ENCODE data around the gene ITGA7. TPM values are rescaled to one million over a fixed set of nuclear protein-coding genes. Genes with fewer than 3 reads are reported as not detected.

Gene ITGA7
- total and polyA plus RNA-seq, 2 of the 4 experiments (the other 2 are of a cell fraction), result 3.9 to 15.7 TPM

DNA sequence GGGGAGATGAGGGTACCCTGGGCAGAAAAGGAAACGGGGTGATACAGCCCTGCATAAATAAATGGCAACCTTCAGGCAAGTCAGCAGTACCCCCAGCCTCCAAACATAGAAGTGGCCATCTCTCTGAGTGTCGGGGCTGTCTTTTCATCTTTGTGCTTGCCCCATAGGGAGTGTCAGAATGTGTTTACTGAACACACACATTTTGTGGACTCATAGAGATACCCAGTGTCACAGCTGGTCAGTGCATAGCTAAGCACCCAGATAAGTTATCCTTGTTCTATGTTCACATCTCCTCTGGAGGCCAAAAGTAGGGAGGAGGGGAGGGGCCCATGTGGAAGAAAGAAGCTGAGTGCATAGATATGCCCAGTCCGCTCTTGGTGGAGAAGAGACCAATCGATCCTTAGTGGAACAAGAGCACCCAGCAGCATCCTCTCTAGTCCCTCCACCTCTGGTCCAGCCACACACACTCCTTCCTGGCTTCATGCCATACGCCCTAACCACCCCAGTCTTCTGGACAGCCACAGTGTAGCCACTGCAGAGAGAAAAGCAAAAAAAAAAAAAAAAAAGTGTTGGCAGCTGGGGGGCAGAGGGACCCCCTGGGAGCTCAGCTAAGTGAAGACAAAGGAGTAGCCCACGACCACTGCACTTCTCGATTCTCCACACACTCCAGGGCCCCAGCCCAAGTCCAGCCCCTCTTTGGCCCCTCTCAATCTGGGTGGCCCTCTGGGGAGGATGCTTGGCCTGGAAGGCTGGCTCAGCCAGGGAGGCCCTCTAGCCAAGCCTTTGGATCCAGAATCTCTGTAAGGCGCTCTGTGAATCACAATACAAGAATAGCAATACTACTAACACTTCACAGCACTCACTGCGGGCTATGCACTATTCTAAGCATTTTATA lies 2.6 kb downstream of the ITGA7 start:
- Histone ChIP-seq H3K9me1 (ENCODE audit: insufficient read depth, low read length) (no peaks in the 10 kb centered on the region; the same call in 1 of the 2 replicates), H2AK9ac (replicated peaks; ENCODE audit: low read depth, low read length, poor library complexity) (no peak overlapping the region), H3K9ac (ENCODE audit: low read depth, low read length) (no peak overlapping the region), H2BK15ac (ENCODE audit: low read depth, low read length) (no peak overlapping the region), H3K4me2 (ENCODE audit: low read depth, low read length) (no peak overlapping the region), H3K27ac (ENCODE audit: insufficient read depth, low read length) (no peak overlapping the region), H3K36me3 (ENCODE audit: control insufficient read depth, insufficient read depth, low read length) (no peaks in the 10 kb centered on the region), H2AK5ac (ENCODE audit: low read depth, low read length) (no peak overlapping the region), H3K56ac (ENCODE audit: extremely low read depth, insufficient read depth, low read length) (no peak overlapping the region), H3K27me3 (ENCODE audit: control insufficient read depth, insufficient read depth, low read length) (peaks cover 25% of the 10 kb centered on the region), H3K4ac (ENCODE audit: low read depth, low read length) (no peak overlapping the region), H3K14ac (replicated peaks; ENCODE audit: low read depth, low read length) (no peak overlapping the region), H2BK20ac (ENCODE audit: low read depth, low read length) (no peak overlapping the region), H4K91ac (ENCODE audit: insufficient read depth, low read depth, low read length) (no peak overlapping the region), H3K4me1 (ENCODE audit: control insufficient read depth, insufficient read depth, low read length) (peaks cover 4% of the 10 kb centered on the region; the same call in 1 of the 2 replicates), H2BK5ac (ENCODE audit: low read depth, low read length, poor library complexity, severe bottlenecking) (no peak overlapping the region), H3K18ac (ENCODE audit: low read depth, low read length) (no peak overlapping the region), H3K9me3 (ENCODE audit: control insufficient read depth, insufficient read depth, low read length) (no peaks in the 10 kb centered on the region), H2AFZ (replicated peaks; ENCODE audit: low read length, poor library complexity) (no peak overlapping the region), H4K5ac (ENCODE audit: low read depth, low read length) (no peak overlapping the region), H4K20me1 (ENCODE audit: insufficient read depth, low read length) (no peaks in the 10 kb centered on the region), H3K79me1 (ENCODE audit: low read depth in 1 of 2, low read length in 2 of 2) (no peaks in the 10 kb centered on the region), H3K23ac (ENCODE audit: low read depth, low read length) (no peak overlapping the region), H2BK120ac (ENCODE audit: low read depth, low read length) (no peak overlapping the region), H3K4me3 (ENCODE audit: insufficient read depth, low read depth, low read length) (no peak overlapping the region), H4K8ac (ENCODE audit: low read depth in 2 of 2, low read length in 2 of 2) (no peak overlapping the region)
- no TSS peak for BruUV-seq (replicated peaks)
- DNase-seq (no peak), ATAC-seq (ENCODE audit: low read depth) (no peak)
- dilution Hi-C loops (cut with HindIII; ENCODE audit: low sequenced_read_pairs, unreplicated experiment) (no loop called here), intact Hi-C loops (cut with micrococcal nuclease) (no loop called here), in situ Hi-C loops (cut with MboI; ENCODE audit: low sequenced_read_pairs) (no loop called here)
- 80% methylated on average over 1 of the region's 9 CpGs; no CpG with 5 or more reads in 1 of the 2 experiments for WGBS, 2 experiments (ENCODE audit: extremely low coverage in 2 of 2, insufficient read length in 1 of 2)
- ChIA-PET CTCF (interaction anchor here (0.6 to 1.2 kb wide), 2 partner anchors 8 to 29 kb away, joined by 3 read pairs; no protein-coding TSS in a partner anchor), POLR2A (ENCODE audit: unreplicated experiment) (no interaction called here)
- TF ChIP-seq CHD1 (IDR thresholded peaks at IDR 0.05; ENCODE audit: low read depth, low read length) (no peak), FOS (IDR thresholded peaks at IDR 0.05; ENCODE audit: low read depth, low read length) (no peak), MAFK (IDR thresholded peaks at IDR 0.05; ENCODE audit: low read depth, low read length) (no peak), RCOR1 (IDR thresholded peaks at IDR 0.05; ENCODE audit: insufficient replicate concordance, low read length) (no peak), BHLHE40 (IDR thresholded peaks at IDR 0.05; ENCODE audit: low read depth, low read length) (no peak), RAD21 (IDR thresholded peaks at IDR 0.05; ENCODE audit: low read length) (no peak), NFE2L2 (IDR thresholded peaks at IDR 0.05; ENCODE audit: low read depth, low read length) (no peak), CEBPB (IDR thresholded peaks at IDR 0.05; ENCODE audit: low read depth, low read length) (no peak), MXI1 (IDR thresholded peaks at IDR 0.05; ENCODE audit: borderline replicate concordance, low read depth, low read length) (no peak), RFX5 (IDR thresholded peaks at IDR 0.05; ENCODE audit: low read depth, low read length) (no peak), ELK1 (IDR thresholded peaks at IDR 0.05; ENCODE audit: borderline replicate concordance, low read depth, low read length) (no peak), POLR2A (IDR thresholded peaks at IDR 0.05; ENCODE audit: low read depth, low read length) (no peak), MAZ (IDR thresholded peaks at IDR 0.05; ENCODE audit: borderline replicate concordance, low read depth, low read length) (no peak), USF2 (IDR thresholded peaks at IDR 0.05; ENCODE audit: low read depth, low read length) (no peak)
- TF ChIP-seq, protein P1, sequence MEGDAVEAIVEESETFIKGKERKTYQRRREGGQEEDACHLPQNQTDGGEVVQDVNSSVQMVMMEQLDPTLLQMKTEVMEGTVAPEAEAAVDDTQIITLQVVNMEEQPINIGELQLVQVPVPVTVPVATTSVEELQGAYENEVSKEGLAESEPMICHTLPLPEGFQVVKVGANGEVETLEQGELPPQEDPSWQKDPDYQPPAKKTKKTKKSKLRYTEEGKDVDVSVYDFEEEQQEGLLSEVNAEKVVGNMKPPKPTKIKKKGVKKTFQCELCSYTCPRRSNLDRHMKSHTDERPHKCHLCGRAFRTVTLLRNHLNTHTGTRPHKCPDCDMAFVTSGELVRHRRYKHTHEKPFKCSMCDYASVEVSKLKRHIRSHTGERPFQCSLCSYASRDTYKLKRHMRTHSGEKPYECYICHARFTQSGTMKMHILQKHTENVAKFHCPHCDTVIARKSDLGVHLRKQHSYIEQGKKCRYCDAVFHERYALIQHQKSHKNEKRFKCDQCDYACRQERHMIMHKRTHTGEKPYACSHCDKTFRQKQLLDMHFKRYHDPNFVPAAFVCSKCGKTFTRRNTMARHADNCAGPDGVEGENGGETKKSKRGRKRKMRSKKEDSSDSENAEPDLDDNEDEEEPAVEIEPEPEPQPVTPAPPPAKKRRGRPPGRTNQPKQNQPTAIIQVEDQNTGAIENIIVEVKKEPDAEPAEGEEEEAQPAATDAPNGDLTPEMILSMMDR (conservative IDR thresholded peaks at IDR 0.05; ENCODE audit: low read depth, low read length), result no peak

Data from IMR-90 (cell line).